HG03575 (cell line): Measurements from ENCODE around the gene ILRUN.
"Not testable (repeated sequence)": the region's sequence is repeated elsewhere in the genome, so short reads cannot be mapped to it uniquely, and the experiment has no call there.

Experiments
- ATAC-seq: cut with Tn5 transposase; IDR thresholded peaks from one replicate; pipeline ENCODE4 v1.9.1; 2021; ENCODE audit not compliant: unreplicated experiment, insufficient number of reproducible peaks, low FRiP score; ENCODE audit errors: extremely low read depth

Gene ILRUN

DNA sequence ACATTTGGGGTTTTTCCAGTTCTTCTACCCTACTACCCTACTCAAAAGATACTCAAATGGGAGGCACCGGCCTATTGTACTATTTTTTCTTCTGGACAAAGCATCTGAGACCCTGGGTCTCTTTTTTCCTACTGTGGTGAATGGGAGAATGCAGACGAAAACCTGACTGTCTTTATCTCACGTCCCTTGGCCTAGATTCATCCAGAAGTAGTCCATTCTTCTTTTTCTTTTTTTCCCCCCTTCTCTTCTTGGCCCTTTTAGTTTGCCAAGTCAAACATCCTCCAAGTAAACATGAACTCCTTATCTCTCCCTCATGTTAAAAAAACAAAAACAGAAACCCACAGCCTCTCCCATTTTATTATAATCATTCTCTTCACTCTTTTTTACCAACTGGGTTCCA is 8.7 kb upstream of the ILRUN start:
- no peak for ATAC-seq

DNA sequence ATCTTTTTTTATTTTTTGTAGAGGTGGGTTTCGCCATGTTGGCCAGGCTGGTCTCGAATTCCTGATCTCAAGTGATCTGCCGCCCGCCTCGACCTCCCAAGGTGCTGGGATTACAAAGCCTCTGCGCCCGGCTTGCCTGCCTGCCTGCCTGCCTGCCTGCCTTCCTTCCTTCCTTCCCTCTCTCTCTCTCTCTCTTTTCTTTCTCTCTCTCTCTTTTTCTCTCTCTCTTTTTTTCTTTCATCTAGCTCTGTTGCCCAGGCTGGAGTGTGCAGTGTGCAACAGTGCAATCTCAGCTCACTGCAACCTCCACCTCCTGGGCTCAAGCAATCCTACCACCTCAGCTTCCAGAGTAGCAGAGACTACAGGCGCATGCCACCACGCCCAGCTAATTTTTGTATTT is 4.6 kb upstream of the ILRUN start:
- ATAC-seq = no peak

DNA sequence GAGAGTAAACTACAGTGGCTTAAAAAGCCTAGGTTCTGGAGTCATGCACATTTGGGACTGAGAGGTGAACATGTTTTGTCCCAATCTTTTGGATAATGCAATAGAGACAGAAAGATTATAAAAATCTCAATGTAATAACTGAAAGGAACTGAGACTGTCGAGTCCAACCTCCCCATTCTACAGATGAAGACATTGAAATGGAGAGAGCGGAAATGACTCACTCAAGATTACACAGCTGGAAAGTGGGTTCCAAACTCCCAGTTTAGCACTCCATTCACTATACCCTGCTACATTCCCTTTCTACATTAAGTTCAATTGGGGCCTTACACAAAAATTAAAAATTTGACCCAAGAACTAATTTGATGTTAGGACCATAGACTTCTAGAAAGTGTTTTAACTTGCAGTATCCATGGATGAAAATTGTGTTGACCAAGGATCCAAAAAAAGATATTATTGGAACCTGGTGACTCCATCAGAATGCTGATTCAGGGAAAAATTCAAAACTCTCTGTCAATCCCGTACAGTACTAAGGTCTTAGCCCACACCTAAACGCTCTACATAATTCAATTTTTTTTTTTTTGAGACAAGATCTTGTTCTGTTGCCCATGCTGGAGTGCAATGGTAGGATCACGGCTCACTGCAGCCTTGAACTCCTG is 1.5 kb upstream of the ILRUN start:
- no peak for ATAC-seq

DNA sequence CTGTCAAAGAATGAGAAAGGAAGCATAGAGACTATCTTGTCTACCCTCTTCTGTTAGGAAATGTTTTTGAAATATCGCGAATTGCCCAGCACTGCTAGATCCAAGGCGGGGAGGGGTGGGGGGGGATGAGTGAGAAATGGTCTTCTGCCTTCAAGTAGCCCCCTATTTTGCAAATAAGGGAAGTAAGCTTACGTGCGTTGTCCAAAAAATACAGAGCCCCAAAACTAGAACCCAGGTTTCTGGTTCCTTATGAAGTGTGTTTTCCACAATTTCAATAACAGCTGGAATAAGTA is 923 bp upstream of the ILRUN start:
- ATAC-seq = no peak

DNA sequence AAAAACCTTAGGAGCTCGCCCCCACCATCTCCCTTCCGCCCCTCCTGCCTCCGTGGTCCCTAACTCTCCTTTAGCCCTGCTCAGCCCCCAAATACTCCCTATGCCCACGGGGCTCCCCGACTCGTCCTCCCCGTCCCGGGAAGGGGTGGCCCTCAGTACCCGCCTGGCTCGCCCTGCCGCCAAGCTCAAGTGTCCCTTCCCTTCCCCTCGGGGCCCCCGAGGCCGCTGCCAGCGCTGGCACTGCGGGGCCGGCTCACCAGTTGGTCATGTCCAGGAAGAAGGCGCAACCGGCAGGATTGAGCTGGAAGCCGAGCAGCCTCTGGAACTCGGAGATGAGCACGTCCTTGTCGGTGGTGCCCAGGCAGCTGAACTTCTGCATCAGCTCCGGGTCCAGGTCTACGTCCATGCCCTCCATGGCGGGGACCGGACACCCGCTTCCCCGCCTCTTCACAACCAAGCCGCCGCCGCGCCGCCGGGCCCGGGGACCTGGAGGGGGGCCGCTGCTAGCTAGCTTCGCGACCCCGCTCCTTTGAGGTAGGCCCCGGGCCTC is 303 bp downstream of the ILRUN start:
- no peak for ATAC-seq

DNA sequence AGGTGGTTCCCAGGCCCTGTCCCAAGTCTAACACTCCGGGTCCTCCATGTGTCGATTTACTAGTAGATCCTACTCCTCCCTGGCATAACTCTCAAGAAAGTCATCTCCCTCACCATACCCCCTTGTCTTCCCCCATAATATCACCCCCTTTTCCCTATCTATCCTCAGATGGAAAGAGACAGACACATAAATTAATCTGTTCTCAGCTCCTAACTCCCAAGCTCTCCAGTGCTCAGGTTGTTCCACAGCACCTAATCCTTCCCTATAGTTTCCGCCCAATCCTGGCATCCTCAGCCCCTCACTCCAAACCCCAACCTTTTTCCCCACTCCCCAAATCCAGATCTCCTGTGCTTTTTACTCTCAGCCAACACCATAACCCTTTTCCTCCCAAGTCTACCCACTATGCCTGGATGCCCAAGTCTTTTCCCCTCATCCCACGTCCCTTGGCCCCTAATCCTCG is 808 bp downstream of the ILRUN start:
- ATAC-seq = no peak

DNA sequence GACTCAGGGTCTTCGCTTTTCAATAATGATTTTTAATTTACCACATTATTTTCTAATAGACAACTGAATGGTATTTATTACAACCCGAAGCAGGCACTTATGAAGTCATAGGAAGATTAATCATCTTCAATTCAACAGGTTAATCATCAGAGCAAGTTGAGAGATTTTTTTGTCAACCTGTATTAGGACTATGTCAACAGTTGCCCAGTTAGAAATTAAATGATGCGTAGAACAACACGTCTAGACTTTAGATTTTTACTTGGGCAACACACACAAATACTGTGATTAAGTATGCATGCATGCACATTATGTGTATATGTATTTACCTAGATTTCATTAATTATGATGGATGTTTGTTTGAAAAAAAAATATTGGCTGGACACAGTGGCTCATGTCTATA is 4.3 kb downstream of the ILRUN start:
- no peak for ATAC-seq

DNA sequence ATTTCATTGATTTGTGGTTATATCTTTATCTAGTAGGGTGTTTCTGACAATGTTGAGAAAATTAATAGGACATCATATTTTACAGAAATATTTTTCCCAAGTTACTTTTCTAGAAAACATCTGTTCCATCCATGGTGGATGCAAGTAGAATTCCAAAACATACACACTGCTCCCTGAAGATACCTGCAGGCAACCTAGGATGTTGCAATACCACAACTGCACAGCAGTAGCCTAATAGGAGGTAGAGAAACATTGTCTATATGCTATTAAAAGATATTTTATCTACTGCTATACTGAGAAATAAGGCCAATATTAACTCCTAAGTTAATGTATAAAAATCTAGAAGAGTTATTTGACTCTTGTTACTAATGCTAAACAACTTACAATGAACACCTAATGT is 6.8 kb downstream of the ILRUN start:
- ATAC-seq = no peak

DNA sequence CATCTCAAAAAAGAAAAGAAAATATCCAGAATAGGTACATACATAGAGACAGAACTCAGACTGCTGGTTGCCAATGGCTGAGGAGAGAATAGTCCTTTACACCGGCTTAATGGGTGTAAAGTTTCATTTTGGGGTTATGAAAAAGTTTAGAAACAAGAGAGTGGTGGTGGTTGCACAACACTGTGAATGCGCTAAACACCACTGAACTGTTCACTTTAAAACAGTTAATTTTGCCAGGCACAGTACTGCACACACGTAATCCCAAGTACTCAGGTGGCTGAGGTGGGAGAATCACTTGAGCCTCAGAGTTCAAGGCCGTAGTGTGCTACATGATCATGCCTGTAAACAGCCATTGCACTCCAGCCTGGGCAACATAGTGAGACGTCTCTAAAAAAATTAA is 7.6 kb downstream of the ILRUN start:
- no peak for ATAC-seq

DNA sequence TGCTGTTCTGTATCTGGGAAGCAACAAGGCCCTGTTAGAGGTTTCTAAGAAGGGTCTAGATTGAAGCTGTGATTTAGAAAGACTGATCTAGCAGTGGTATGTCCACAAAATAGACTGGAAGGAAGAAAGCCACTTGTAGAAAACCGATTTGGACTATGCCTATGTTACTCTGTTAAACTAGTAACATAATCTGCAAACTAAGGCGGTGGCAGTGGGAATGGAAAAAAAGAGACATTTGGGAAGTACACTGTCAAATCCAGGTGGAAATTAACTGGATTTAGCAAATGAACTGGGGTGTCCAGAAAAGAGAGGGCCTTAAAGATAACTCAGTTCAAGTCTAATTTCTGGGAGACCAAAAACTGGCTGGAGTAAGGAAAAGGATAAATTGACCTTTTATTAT is 11.6 kb downstream of the ILRUN start:
- ATAC-seq = no peak

DNA sequence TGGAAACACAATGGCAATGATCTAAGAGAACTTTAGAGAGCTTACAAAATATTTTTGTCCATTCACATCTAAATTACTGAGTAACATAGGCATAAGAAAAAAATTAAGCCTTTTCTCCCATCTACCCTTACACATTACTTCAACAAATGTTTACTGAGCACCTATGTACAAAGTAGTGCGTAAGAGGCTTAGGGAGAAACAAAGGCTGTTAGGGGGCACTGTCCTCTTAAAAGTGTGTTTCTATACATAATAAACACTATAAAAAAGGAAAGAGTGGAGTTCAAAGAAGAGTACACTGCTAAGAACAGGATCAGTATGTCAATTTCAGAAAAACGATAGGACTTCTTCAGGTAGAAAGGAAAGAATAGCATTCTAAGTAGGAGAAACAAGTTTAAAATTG is 12.2 kb downstream of the ILRUN start:
- no peak for ATAC-seq

DNA sequence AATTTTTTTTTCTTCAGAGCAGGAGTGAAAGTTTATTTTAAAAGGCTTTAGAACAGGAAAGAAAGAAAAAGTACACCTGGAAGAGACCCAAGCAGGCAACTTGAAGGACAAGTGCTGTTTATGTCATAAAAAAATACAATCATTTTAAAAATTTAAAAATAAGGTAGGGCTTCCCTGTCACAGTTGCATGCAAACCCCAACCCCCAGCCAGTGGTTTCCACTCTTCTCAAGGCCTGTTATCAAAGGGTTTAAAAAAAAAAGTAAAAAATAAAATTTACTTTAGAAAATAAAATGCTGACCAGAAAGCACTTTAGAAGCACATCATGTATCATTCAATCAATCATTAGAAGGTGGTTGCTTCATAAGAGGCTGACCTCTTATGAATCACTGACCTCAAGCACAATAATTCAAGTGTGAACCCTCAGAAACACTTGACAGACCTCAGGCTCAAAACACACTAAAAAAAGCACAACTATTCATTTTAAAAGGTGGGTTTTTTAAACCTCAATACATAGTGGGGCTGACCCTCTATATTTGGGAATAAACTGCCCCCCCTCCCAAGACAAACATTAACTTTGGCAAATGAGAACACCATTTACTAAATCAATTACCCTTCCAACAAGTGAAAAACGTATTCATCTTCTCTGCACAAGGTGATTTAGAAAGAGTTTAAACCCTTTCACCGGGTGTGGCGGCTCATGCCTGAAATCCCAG is 15.6 kb downstream of the ILRUN start:
- no peak for ATAC-seq

DNA sequence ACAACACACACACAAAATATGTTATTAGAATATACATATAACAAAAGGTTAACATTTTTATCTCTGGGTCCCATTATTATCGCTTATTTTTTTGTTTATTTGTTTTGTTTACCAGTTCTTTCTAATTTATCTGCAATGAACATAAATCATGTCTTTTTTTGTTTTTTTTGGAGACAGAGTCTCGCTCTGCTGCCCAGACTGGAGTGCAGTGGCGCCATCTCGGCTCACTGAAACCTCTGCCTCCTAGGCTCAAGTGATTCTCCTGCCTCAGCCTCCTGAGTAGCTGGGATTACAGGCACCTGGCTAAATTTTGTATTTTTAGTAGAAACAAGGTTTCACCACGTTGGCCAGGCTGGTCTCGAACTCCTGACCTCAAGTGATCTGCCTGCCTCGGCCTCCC is 16.3 kb downstream of the ILRUN start:
- ATAC-seq = not testable (repeated sequence)

DNA sequence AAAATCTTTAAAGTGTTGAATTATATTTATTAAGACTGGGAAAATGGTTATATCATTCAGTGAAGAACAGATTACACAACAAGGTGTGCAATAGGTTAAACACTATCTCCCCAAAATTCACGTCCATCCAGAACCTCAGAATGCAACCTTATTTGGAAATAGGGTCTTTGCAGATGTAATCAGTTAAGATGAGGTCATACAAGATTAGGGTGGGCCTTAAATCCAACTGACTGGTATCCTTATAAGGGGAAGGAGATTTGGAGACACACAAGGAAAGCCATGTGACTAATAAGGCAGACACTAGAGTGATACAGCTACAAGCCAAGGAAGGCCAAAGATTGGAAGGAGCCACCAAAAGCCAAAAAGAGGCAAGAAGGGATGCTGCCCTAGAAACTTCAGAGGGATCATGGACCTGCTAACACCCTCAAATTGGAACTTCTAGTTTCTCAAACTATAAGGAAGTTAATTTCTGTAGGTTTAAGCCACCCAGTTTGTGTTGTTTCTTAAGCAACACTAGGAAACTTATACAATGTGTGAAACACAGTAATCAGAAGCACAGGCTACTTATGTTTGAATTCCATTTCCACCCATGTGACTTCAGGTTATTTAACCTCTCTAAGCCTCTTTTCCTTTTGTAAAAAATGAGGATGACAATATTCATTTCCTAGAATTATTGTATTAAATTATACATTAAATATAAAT is 16.9 kb downstream of the ILRUN start:
- no peak for ATAC-seq

DNA sequence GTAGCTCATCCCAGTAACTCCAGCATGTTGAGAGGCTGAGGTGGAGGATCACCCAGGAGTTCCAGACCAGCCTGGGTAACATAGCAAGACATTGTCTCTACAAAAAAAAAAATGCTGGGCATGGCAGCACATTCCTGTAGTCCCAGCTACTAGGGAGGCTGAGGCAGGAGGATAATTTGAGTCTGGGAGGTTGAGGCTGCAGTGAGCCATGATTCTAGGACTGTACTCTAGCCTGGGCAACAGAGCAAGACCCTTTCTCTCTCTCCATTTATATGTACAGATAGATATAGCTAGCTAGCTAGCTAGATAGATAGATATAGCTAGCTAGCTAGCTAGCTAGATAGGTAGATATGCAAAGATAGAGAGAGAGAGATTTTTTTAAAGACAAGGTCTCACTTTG is 20.4 kb downstream of the ILRUN start:
- ATAC-seq = no peak

DNA sequence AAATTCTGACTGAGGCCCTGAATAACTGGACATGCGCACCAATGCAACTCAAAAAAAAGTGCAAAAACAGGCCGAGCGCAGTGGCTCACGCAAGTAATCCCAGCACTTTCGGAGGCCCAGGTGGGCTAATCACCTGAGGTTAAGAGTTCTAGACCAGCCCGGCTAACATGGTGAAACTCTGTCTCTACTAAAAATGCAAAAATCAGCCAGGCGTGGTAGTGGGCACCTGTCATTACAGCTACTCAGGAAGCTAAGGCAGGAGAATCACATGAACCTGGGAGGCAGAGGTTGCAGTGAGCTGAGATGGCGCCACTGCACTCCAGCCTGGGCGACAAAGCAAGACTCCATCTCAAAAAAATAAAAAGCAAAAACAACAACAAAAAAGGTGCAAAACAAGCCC is 21.6 kb downstream of the ILRUN start:
- not testable (repeated sequence) for ATAC-seq

DNA sequence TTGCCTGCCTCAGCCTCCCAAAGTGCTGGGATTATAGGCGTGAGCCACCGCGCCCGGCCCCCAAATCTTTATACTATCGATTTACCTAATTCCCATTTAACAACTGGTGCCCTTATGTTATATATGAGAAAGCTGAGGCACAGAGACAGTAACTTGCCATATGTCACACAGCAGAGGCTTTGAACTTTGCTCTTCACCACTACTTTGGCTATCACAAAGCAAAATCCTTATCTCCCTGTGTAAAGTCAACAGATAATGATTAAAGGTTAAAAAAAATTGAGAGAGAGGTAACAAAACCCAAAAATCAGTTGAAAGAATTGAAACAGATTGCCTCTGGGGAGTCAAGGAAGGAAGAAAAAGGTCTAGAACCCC is 22.3 kb downstream of the ILRUN start:
- no peak for ATAC-seq

DNA sequence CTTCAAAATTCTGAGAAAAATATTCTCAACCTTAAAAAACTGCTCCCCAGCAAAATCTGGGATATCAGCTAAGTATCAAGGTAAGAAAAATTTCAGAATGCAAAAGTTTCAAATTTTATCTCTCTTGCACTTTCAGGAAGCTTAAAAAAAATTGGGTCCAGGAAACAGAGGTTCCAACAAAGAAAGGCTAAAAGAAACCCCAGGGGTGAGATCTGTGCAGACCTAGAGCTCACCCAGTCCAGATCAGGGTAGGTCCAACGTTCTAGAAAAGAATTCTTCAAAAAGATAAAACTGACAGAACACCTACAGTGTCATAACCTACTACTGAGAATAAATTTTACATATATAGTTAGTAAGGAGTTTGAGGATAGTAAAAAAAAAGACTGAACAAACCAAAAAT is 23.5 kb downstream of the ILRUN start:
- ATAC-seq = no peak

DNA sequence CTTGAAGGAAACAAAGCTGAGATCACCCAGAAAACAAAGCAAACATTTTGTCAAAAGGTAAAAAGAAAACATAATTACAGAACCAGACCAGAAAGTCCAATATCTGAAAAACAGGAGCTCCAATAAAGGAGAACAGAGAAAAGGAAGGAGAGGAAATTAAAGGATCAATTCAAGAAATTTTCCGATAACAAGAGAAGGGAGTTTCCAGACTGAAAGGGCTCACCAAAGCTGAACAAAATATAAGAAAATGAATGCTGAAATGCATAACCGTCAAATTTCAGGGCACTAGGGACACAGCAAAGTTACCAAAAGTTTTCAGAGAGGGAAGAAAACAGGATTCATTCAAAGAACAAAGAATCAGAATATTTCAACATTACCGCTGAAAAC is 23.9 kb downstream of the ILRUN start:
- ATAC-seq = no peak
